WTC11 (cell line): ENCODE data around the gene PRKCE.

Experiments used
- CTCF ChIP-seq: fragments of 200-600 bp; IDR thresholded peaks from 2 replicates; pipeline ENCODE4 v1.8.0; 2022; ENCODE audit warnings: antibody characterized with exemption
- KAT7 ChIP-seq: sonication (generic); formaldehyde crosslinking; IDR thresholded peaks from 2 replicates; pipeline ENCODE4 v1.8.1; 2023; ENCODE audit warnings: missing genetic modification reagents, mild to moderate bottlenecking, borderline replicate concordance
- TCF7 ChIP-seq: sonication (generic); formaldehyde crosslinking; IDR thresholded peaks from 2 replicates; pipeline ENCODE4 v1.8.0; 2022; ENCODE audit warnings: mild to moderate bottlenecking, low read depth, missing genetic modification reagents, moderate library complexity
- USF2 ChIP-seq: sonication (generic); formaldehyde crosslinking; IDR thresholded peaks from 2 replicates; pipeline ENCODE4 v1.8.1; 2023; ENCODE audit warnings: mild to moderate bottlenecking, missing genetic modification reagents, moderate library complexity
- ZNF121 ChIP-seq: sonication (generic); formaldehyde crosslinking; IDR thresholded peaks from 2 replicates; pipeline ENCODE4 v1.8.0; 2023; ENCODE audit warnings: missing genetic modification reagents
- ZNF416 ChIP-seq: fragments of 250-450 bp; sonication (Bioruptor Pico); IDR thresholded peaks from 2 replicates; pipeline ENCODE4 v1.9.0; 2021; ENCODE audit warnings: mild to moderate bottlenecking, inconsistent platforms

- no peak for TF ChIP-seq CTCF
- TF ChIP-seq KAT7 (CRISPR knock-in tag), result no peak
- TF ChIP-seq USF2 (CRISPR knock-in tag), result no peak
- no peak for TF ChIP-seq ZNF416 (CRISPR knock-in tag)
- no peak for TF ChIP-seq ZNF121 (CRISPR knock-in tag)
- no peak for TF ChIP-seq TCF7 (CRISPR knock-in tag)
Observed at GRCh38 chr2:46014911-46015654, 363.6 kb downstream of the PRKCE start.
